OCI-LY7 (cell line): ENCODE results near the gene HINT1. TPM values are rescaled to one million over a fixed set of nuclear protein-coding genes. Genes with fewer than 3 reads are reported as not detected.

Source experiments
- BruUV-seq: library from RNA; stranded (reverse); fragments of 400-500 nt; replicated peaks from 2 replicates; lab custom pipeline; 2021; lab: Mats Ljungman, UMichigan
- CTCF ChIA-PET: fragments of 300-600 bp; sonication (Branson Sonifier 250); formaldehyde crosslinking; loops from one replicate; lab custom pipeline; 2022; ENCODE audit warnings: antibody characterized with exemption; ENCODE audit not compliant: unreplicated experiment; lab: Charles Lee
- POLR2A ChIA-PET: fragments of 300-600 bp; sonication (Branson Sonifier 250); formaldehyde crosslinking; loops from one replicate; lab custom pipeline; 2022; ENCODE audit warnings: antibody characterized with exemption; lab: Charles Lee
- DNase-seq: peaks from one replicate; pipeline ENCODE4 v3.0.0-alpha.2; 2015; ENCODE audit warnings: low spot score
- H2AFZ ChIP-seq: fragments of 200-600 bp; sonication (generic), shearing (Covaris generic); 2 replicates; pipeline ENCODE4 v1.6.1; 2014; ENCODE audit warnings: mild to moderate bottlenecking, antibody characterized with exemption, low read length, moderate library complexity
- H3K27ac ChIP-seq: fragments of 200-600 bp; sonication (generic); 2 replicates; pipeline ENCODE4 v1.5.1; 2014; ENCODE audit warnings: mixed run types, low read depth, mild to moderate bottlenecking, moderate library complexity, low read length, inconsistent platforms; ENCODE audit not compliant: poor library complexity, severe bottlenecking
- H3K36me3 ChIP-seq: fragments of 200-600 bp; sonication (generic); 2 replicates; pipeline ENCODE4 v1.6.1; 2014; ENCODE audit warnings: mild to moderate bottlenecking, antibody characterized with exemption, low read length, moderate library complexity, mixed read lengths; ENCODE audit not compliant: insufficient read depth
- H3K4me1 ChIP-seq: fragments of 200-600 bp; sonication (generic); 2 replicates; pipeline ENCODE4 v1.5.1; 2014; ENCODE audit warnings: mild to moderate bottlenecking, low read length; ENCODE audit not compliant: insufficient read depth, poor library complexity, severe bottlenecking
- H3K4me2 ChIP-seq: fragments of 200-600 bp; sonication (generic); 2 replicates; pipeline ENCODE4 v1.6.1; 2014; ENCODE audit warnings: mild to moderate bottlenecking, low read length
- H3K4me3 ChIP-seq: fragments of 200-600 bp; sonication (generic); 2 replicates; pipeline ENCODE4 v1.5.1; 2014; ENCODE audit warnings: mild to moderate bottlenecking, low read depth, low read length; ENCODE audit not compliant: poor library complexity, severe bottlenecking
- H3K79me2 ChIP-seq: fragments of 200-600 bp; sonication (generic); 2 replicates; pipeline ENCODE4 v1.6.1; 2016; ENCODE audit warnings: low read depth, mild to moderate bottlenecking, low read length, moderate library complexity, mixed read lengths; ENCODE audit not compliant: insufficient read depth
- H3K9me2 ChIP-seq: fragments of 200-600 bp; sonication (generic); 2 replicates; pipeline ENCODE4 v1.6.1; 2016; ENCODE audit warnings: mild to moderate bottlenecking, low read length, mixed read lengths; ENCODE audit not compliant: insufficient read depth
- H3K9me3 ChIP-seq: fragments of 200-600 bp; sonication (generic); 2 replicates; pipeline ENCODE4 v1.6.1; 2014; ENCODE audit warnings: mild to moderate bottlenecking, mixed run types, low read length, mixed read lengths
- H4K20me1 ChIP-seq: fragments of 200-600 bp; sonication (generic); 2 replicates; pipeline ENCODE4 v1.6.1; 2014; ENCODE audit warnings: mild to moderate bottlenecking, antibody characterized with exemption, low read length, moderate library complexity, mixed read lengths; ENCODE audit not compliant: insufficient read depth
- EZH2phosphoT487 ChIP-seq: fragments of 200-600 bp; sonication (generic); IDR thresholded peaks from 2 replicates; pipeline ENCODE4 v1.6.1; 2018; ENCODE audit warnings: low read depth, borderline replicate concordance, mild to moderate bottlenecking, mixed run types, antibody characterized with exemption, low read length, moderate library complexity, mixed read lengths
- intact Hi-C: fragments of 100-400 bp; cut with micrococcal nuclease; formaldehyde crosslinking; loops from one replicate; pipeline ENCODE4 v1.10.0; 2022; ENCODE audit not compliant: unreplicated experiment
- total RNA-seq, 2 experiments: library from RNA; depleted of rRNA in 1 of 2; stranded (reverse); fragments of >200 nt in 1 of 2; shearing (Covaris generic) in 1 of 2; gene quantifications; 2 replicates each; pipeline ENCODE4 v1.2.3, GENCODE V29; 2014 to 2022
- TF ChIP-seq, protein P1 (sequence below): fragments of 200-600 bp; sonication (generic); conservative IDR thresholded peaks from 2 replicates; pipeline ENCODE4 v1.5.1; 2014; ENCODE audit warnings: mild to moderate bottlenecking, antibody characterized with exemption, low read length, moderate library complexity, mixed read lengths

Gene HINT1
- total RNA-seq, 2 experiments from 2014 or later = 246 to 343 TPM

GRCh38 chr5:131212471-131213021 is 47.5 kb upstream of the HINT1 start:
- ChIA-PET POLR2A (interaction anchor here (0.6 to 7.5 kb wide), 9 partner anchors 9 to 445 kb away, joined by 3 to 67 read pairs (median 6); partner anchors contain the start of gene CDC42SE2), CTCF (no interaction called here)
- BruUV-seq = no TSS peak
- TF ChIP-seq, protein P1, sequence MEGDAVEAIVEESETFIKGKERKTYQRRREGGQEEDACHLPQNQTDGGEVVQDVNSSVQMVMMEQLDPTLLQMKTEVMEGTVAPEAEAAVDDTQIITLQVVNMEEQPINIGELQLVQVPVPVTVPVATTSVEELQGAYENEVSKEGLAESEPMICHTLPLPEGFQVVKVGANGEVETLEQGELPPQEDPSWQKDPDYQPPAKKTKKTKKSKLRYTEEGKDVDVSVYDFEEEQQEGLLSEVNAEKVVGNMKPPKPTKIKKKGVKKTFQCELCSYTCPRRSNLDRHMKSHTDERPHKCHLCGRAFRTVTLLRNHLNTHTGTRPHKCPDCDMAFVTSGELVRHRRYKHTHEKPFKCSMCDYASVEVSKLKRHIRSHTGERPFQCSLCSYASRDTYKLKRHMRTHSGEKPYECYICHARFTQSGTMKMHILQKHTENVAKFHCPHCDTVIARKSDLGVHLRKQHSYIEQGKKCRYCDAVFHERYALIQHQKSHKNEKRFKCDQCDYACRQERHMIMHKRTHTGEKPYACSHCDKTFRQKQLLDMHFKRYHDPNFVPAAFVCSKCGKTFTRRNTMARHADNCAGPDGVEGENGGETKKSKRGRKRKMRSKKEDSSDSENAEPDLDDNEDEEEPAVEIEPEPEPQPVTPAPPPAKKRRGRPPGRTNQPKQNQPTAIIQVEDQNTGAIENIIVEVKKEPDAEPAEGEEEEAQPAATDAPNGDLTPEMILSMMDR = no peak
- no peak for TF ChIP-seq EZH2phosphoT487
- Histone ChIP-seq H3K27ac (peak overlapping the region; percentile 96), H2AFZ (peak overlapping the region; percentile 9; the same call in 1 of the 2 replicates), H4K20me1 (no peaks in the 10 kb centered on the region), H3K36me3 (no peaks in the 10 kb centered on the region; the same call in 1 of the 2 replicates), H3K9me2 (no peaks in the 10 kb centered on the region), H3K4me2 (peak overlapping the region; percentile 91), H3K9me3 (no peaks in the 10 kb centered on the region), H3K4me3 (peak overlapping the region; percentile 68), H3K79me2 (peaks cover 46% of the 10 kb centered on the region), H3K4me1 (peaks cover 65% of the 10 kb centered on the region)
- intact Hi-C loops = loop anchor here (1.0 kb wide), 1 partner anchor 48 kb away; no protein-coding TSS in a partner anchor
- peak; percentile 73 for DNase-seq

- H2AFZ ChIP-seq = peak overlapping the region; percentile 80; the same call in 1 of the 2 replicates
- no peaks in the 10 kb centered on the region for H4K20me1 ChIP-seq
- peak; percentile 28 for DNase-seq
- ChIA-PET CTCF (no interaction called here), POLR2A (interaction anchor here (0.6 to 7.5 kb wide), 11 partner anchors 9 to 162 kb away, joined by 3 to 67 read pairs (median 4); partner anchors contain the start of gene CDC42SE2)
- TF ChIP-seq EZH2phosphoT487 = no peak
- TF ChIP-seq, protein P1 = no peak
- H3K4me1 ChIP-seq = peaks cover 74% of the 10 kb centered on the region
- no peaks in the 10 kb centered on the region for H3K9me2 ChIP-seq
- H3K4me2 ChIP-seq = peak overlapping the region; percentile 91
- no peaks in the 10 kb centered on the region for H3K9me3 ChIP-seq
- peaks cover 46% of the 10 kb centered on the region for H3K79me2 ChIP-seq
- no TSS peak for BruUV-seq
- peak overlapping the region; percentile 68 for H3K4me3 ChIP-seq
- intact Hi-C loops = loop anchor here (1.0 to 2.0 kb wide), 2 partner anchors 47 to 171 kb away; no protein-coding TSS in a partner anchor
- peak overlapping the region; percentile 96 for H3K27ac ChIP-seq
- no peaks in the 10 kb centered on the region; the same call in 1 of the 2 replicates for H3K36me3 ChIP-seq
These were observed 46.6 kb upstream of the HINT1 start for GRCh38 chr5:131211669-131212068.

DNA sequence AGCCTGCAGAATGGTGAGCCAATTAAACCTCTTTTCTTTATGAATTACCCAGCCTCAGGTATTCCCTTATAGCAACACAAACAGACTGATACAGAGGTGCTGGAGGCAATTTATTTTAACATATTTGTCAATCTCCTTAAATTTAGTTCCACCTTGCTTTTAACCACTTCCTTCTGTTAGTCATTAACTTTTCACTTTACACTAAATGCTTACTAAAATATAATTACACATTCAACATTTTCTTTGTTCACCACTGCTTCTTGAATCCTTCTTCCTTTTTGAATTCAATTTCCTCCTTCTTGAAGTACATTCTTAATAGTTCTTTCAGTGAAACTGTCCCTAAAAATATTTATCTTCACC is 45.1 kb upstream of the HINT1 start:
- BruUV-seq = TSS peak; percentile 82
- H3K9me2 ChIP-seq = no peaks in the 10 kb centered on the region
- POLR2A ChIA-PET = interaction anchor here (1.0 to 7.5 kb wide), 9 partner anchors 12 to 172 kb away, joined by 3 to 67 read pairs (median 4); partner anchors contain the start of genes CDC42SE2 and LYRM7
- H3K27ac ChIP-seq = peak overlapping the region; percentile 96
- no peaks in the 10 kb centered on the region for H4K20me1 ChIP-seq
- TF ChIP-seq, protein P1 = no peak
- TF ChIP-seq EZH2phosphoT487 = no peak
- H3K9me3 ChIP-seq = no peaks in the 10 kb centered on the region
- peak overlapping the region; percentile 91 for H3K4me2 ChIP-seq
- H3K36me3 ChIP-seq = no peaks in the 10 kb centered on the region; the same call in 1 of the 2 replicates
- peaks cover 72% of the 10 kb centered on the region for H3K4me1 ChIP-seq
- peak overlapping the region; percentile 80; the same call in 1 of the 2 replicates for H2AFZ ChIP-seq
- H3K79me2 ChIP-seq = peaks cover 46% of the 10 kb centered on the region
- peak overlapping the region; percentile 68 for H3K4me3 ChIP-seq
- DNase-seq = no peak
- CTCF ChIA-PET = interaction anchor here (0.6 kb wide), 2 partner anchors 45 to 172 kb away, joined by 3 read pairs; no protein-coding TSS in a partner anchor
- intact Hi-C loops = loop anchor here (1.0 to 2.0 kb wide), 2 partner anchors 43 to 173 kb away; no protein-coding TSS in a partner anchor
